D721Med (cell line): ENCODE measurements around the gene R3HDM2.

Experiments used
- DNase-seq: peaks from one replicate; pipeline ENCODE4 v3.0.0; 2011; ENCODE audit warnings: low spot score; ENCODE audit not compliant: insufficient read length
- FAIRE-seq: peaks from 2 replicates; lab custom pipeline; 2011; peaks lifted over from hg19 to GRCh38; lab: Jason Lieb, UNC
- CTCF ChIP-seq: IDR thresholded peaks from 2 replicates; pipeline ENCODE4 v1.5.1; 2012; ENCODE audit warnings: mild to moderate bottlenecking, control low read depth; ENCODE audit not compliant: insufficient read depth; ENCODE audit errors: missing control alignments

Gene R3HDM2

GRCh38 chr12:57471661-57472060 is 40.8 kb upstream of the R3HDM2 start:
- FAIRE-seq, result no peak
- no peak for TF ChIP-seq CTCF
- DNase-seq, result no peak

GRCh38 chr12:57470970-57471656 is 40.3 kb upstream of the R3HDM2 start:
- DNase-seq (no peak), FAIRE-seq (no peak)
- TF ChIP-seq CTCF, result no peak

- TF ChIP-seq CTCF, result no peak
- no peak for FAIRE-seq
Observed at GRCh38 chr12:57470286-57470969, 39.6 kb upstream of the R3HDM2 start.

GRCh38 chr12:57469296-57470164 is 38.7 kb upstream of the R3HDM2 start:
- DNase-seq, result no peak
- no peak for TF ChIP-seq CTCF
- FAIRE-seq, result no peak

More at GRCh38 chr12:57470286-57470969, 39.6 kb upstream of the R3HDM2 start:
- no peak for DNase-seq

GRCh38 chr12:57467915-57468314 is 37.1 kb upstream of the R3HDM2 start:
- no peak for FAIRE-seq
- DNase-seq, result no peak
- no peak for TF ChIP-seq CTCF

- FAIRE-seq (no peak), DNase-seq (no peak)
- no peak for TF ChIP-seq CTCF
Observed at GRCh38 chr12:57467212-57467874, 36.5 kb upstream of the R3HDM2 start.
